Activated CD4-positive, alpha-beta T cell treated with anti-CD3 and anti-CD28 coated beads, Interleukin-2, amount 10 ng/mL, durations not matched to agents 7 days and 5 days (primary cell): ENCODE measurements around the gene INO80E. TPM values are rescaled to one million over a fixed set of nuclear protein-coding genes. Genes with fewer than 3 reads are reported as not detected.
"Not testable (repeated sequence)": the region's sequence is repeated elsewhere in the genome, so short reads cannot be mapped to it uniquely, and the experiment has no call there.

Experiments
- CTCF ChIA-PET: fragments of 350-600 bp; sonication (Branson Sonifier 250); formaldehyde crosslinking; loops from one replicate; lab custom pipeline; 2021; ENCODE audit warnings: antibody characterized with exemption; lab: Charles Lee
- POLR2A ChIA-PET: fragments of 350-600 bp; sonication (Branson Sonifier 250); formaldehyde crosslinking; loops from one replicate; lab custom pipeline; 2021; ENCODE audit warnings: antibody characterized with exemption; lab: Charles Lee
- DNase-seq: peaks from one replicate; pipeline ENCODE4 v3.0.0-alpha.2; 2020
- H3K27ac Mint-ChIP-seq: one replicate; pipeline ENCODE4 v1.8.0; 2021; ENCODE audit warnings: mild to moderate bottlenecking, moderate library complexity, mixed read lengths
- H3K27me3 Mint-ChIP-seq: one replicate; pipeline ENCODE4 v1.8.0; 2021; ENCODE audit warnings: mixed read lengths
- H3K36me3 Mint-ChIP-seq: one replicate; pipeline ENCODE4 v1.8.0; 2021; ENCODE audit warnings: low read depth, mixed read lengths
- H3K4me1 Mint-ChIP-seq: one replicate; pipeline ENCODE4 v1.8.0; 2021; ENCODE audit warnings: mixed read lengths
- H3K4me3 Mint-ChIP-seq: one replicate; pipeline ENCODE4 v1.8.0; 2021; ENCODE audit warnings: mild to moderate bottlenecking, moderate library complexity, mixed read lengths
- H3K9me3 Mint-ChIP-seq: one replicate; pipeline ENCODE4 v1.8.0; 2021; ENCODE audit warnings: mixed read lengths
- total RNA-seq, 2 experiments: library from RNA; stranded (reverse); gene quantifications; one replicate each; pipeline ENCODE4 v1.2.3, GENCODE V29; 2021

Gene INO80E
- total RNA-seq, 2 experiments from 2014 or later = 113 to 134 TPM

DNA sequence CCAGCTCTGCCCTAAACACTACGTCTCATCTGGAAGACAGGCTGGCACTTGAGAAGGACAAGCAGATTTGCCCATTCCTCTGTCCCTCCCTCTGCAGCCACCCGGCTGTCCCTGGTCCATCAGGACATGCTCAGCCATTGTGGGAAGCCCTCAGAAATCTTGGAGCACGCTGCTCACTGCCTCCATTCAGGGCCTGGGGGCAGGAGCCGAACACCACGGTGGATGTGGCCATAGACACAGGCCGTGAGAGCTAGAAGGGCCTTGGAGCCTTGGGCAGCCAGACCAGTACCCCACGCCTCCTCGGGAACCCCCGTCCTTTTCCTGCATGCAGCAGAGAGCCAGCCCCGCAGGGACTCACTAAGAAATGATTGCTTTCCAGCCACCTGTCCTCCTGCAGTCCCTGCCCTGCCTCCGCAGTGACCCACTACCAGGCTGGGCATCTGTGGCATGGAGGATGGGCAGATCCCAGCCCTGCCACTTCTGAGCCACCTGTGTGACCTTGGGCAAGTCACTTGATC lies 11.4 kb downstream of the INO80E start:
- Mint-ChIP-seq H3K36me3 (peaks cover 3% of the 10 kb centered on the region), H3K4me3 (no peak overlapping the region), H3K27me3 (peaks cover 20% of the 10 kb centered on the region), H3K9me3 (no peaks in the 10 kb centered on the region), H3K4me1 (peaks cover 6% of the 10 kb centered on the region), H3K27ac (no peak overlapping the region)
- CTCF ChIA-PET = interaction anchor here (0.7 to 1.4 kb wide), 3 partner anchors 11 to 223 kb away, joined by 3 read pairs; no protein-coding TSS in a partner anchor
- no peak for DNase-seq
- POLR2A ChIA-PET = no interaction called here

DNA sequence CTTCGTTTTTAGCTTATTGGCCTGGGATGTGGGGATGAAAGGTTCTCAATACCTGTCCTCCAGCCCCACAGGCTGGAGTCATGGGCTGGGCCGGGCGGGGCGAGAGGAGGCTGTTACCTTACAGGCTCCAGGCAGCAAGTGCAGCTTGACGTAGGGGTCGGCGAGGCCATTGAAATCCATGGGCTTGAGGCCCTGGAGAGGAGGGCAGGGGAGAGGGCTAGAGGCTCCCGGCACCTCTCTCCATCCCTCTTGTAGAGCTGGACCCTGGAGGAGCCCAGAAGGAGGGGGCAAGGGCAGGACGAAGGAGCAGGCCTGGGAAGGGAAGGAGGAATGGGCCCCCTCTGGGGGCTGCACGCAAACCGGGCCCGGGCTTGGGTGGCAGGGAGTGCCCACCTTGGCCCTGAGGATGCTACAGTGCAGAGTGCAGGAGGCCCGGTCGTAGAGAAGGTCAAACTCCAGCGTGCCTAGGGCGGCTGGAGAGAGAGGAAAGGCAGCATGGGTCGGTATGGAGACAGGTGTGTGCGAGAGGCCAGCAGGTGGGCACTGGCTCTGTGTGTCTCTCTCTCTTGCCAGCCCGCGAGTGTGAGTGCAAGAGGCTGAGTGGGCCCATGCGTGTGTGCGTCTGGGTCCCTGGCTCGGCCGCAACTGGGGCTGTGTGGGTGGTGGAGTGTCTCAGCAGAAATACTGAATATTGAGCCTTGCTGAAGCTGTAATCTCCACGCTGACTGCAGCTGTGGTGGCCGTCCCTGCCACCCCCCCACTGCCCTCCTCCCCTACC lies 13.2 kb downstream of the INO80E start:
- H3K9me3 Mint-ChIP-seq = no peaks in the 10 kb centered on the region
- H3K27me3 Mint-ChIP-seq = peaks cover 26% of the 10 kb centered on the region
- H3K4me1 Mint-ChIP-seq = peaks cover 6% of the 10 kb centered on the region
- H3K27ac Mint-ChIP-seq = no peak overlapping the region
- no peak overlapping the region for H3K4me3 Mint-ChIP-seq
- ChIA-PET CTCF (interaction anchor here (1.0 kb wide), 1 partner anchor 219 kb away, joined by 3 read pairs; no protein-coding TSS in a partner anchor), POLR2A (interaction anchor here (0.6 kb wide), 1 partner anchor 121 kb away, joined by 5 read pairs; no protein-coding TSS in a partner anchor)
- no peaks in the 10 kb centered on the region for H3K36me3 Mint-ChIP-seq
- no peak for DNase-seq

DNA sequence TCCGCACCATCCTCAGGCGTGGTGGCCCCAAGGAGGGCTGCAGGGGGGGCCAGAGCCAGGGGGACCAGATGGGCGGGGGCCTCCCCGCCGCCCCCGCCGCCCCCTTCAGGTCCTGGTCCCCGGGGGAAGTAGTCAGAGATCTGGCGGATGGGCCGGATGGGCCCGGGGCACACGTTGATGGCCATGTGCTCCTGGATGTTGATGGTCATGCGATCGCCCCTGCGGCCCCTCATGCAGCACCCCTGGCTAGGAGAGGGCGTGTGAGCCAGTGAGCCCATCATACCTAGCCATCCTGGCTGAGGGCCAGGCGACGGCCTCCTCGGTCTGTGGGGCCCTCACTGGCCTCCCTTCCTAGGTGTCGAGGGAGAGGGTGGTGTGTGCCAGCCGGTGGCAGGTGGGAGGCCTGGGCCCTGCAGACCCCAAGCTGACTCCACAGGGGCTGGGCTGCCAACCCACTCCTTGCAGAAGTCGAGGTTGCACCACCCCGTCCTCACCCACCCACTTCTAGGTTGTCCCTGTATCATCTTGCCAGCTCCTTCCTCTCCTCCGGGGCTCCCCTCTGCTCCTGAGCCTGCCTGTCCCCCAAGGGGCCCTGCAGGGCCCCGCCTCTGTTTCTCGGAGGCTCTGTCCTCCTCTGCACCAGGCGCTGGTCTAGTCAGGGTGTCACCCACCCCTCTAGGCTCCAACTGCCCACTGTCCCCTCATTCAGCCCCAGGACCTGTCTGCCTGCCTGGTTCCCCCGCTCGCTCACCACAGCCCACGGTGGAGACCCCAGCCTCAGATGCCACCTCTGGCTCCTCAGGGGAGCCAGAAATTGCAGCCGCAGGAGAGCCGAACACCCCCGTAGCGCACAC lies 14.2 kb downstream of the INO80E start:
- Mint-ChIP-seq H3K4me1 (peaks cover 6% of the 10 kb centered on the region), H3K36me3 (no peaks in the 10 kb centered on the region), H3K27ac (no peak overlapping the region), H3K4me3 (peak overlapping the region; percentile 67), H3K9me3 (no peaks in the 10 kb centered on the region), H3K27me3 (peaks cover 26% of the 10 kb centered on the region)
- no peak for DNase-seq
- POLR2A ChIA-PET = interaction anchor here (0.6 kb wide), 1 partner anchor 122 kb away, joined by 5 read pairs; no protein-coding TSS in a partner anchor
- CTCF ChIA-PET = no interaction called here

DNA sequence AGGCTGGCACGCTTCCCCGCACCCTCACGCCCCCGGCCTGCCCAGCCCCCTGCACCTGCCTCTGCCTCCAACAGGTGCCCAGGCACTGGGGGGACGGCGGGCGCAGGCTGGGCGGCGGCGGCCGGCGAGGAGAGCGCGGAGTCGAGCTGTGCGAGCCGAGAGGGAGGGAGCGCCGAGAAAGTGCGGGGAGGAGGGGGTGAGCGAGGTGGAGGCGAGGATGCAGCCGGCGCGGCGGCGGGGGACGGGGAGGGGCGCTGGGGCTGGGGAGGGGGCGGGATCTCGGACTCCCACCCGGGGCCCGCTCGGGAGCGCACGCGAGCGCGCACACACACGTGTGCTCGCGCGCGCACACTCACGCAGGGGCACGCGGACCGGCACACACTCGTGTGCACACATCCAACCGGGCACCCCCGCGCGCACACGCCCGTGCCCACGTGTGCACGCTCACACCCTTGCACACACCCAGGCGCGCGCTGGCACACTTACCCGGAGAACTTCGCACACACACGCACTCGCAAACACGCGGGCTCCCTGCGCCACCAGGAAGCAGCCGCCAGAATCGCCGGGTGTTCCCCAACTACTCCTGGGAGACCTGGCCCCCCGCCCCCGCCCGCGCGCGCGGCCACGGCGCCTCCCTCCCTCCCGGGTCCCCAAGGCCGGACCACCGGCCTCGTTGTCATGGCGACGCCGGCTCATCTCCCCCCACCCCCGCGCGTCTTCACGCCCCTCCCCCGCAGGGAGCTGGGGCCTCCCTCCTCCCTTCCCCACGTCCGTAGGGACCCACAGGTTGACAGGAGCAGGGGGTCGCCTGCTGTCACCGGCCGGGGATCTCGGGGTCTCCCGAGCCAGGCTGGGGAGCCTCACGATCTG lies 15.0 kb downstream of the INO80E start, which contains the start of gene DOC2A:
Gene DOC2A (minus strand): TSS at position 184 of the 870 bp plus-strand sequence. CDS start 805 bp downstream, outside the sequence.
- Mint-ChIP-seq H3K27me3 (peaks cover 26% of the 10 kb centered on the region), H3K9me3 (no peaks in the 10 kb centered on the region), H3K27ac (no peak within 1 kb of the TSS), H3K36me3 (no peaks in the 10 kb centered on the region), H3K4me1 (peaks cover 6% of the 10 kb centered on the region), H3K4me3 (peak within 1 kb of the TSS; percentile 73)
- CTCF ChIA-PET = interaction anchor here (0.6 kb wide), 1 partner anchor 187 kb away, joined by 4 read pairs; no protein-coding TSS in a partner anchor
- peak; percentile 47 for DNase-seq
- POLR2A ChIA-PET = no interaction called here

DNA sequence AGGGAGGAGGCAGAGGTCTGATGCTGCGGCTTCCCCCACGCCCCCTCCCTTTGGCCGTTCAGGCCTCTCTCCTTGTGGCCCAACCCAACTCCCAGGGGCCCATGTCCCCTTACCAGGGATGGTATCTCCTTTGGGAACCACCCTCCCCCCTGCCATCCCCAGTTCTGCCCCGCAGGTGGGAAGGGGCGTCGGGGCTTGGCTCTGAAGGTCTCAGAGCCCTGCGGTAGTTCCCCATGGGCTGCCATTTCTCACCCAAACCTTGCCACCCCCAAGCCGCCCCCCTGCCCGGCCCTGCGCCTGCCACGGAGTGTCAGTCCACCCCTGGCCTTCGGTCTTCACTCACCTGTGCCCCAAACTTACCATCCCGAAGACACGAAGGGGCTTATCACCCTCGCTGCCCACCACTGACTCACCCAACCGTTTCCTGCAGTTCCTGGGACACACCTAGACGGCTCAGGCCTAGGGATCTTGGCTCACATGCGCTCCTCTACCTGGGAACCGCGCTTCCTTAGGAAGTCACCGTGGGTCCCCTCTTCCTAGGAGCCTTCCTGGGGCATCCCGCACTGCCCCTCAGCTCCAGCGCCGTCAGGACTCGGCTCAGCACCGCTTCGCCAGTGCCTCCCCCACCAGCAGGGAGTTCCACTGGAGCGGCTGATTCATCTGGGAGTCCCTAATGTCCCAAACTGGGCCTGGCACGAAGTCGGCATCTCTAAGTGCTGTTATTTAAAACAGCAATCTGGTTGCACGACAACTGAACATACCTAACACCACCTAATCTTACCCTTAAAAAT lies 15.9 kb downstream of the INO80E start:
- no peak overlapping the region for H3K27ac Mint-ChIP-seq

DNA sequence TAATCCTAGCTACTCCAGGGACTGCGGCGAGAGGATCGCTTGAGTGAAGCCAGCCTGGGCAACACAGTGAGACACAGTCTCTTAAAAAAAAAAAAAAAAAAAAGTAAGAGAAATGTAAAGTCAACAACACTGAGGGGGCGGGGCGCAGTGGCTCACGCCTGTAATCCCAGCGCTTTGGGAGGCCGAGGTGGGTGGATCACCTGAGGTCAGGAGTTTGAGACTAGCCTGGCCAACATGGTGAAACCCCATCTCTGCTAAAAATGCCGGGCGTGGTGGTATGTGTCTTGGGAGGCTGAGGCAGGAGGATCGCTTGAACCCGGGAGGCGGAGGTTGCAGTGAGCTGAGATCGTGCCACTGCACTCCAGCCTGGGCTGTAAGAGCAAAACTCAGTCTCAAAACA lies 16.6 kb downstream of the INO80E start:
- H3K9me3 Mint-ChIP-seq = not testable (repeated sequence)

More for the DNA sequence above, 15.9 kb downstream of the INO80E start:
- Mint-ChIP-seq H3K27me3 (peaks cover 26% of the 10 kb centered on the region), H3K9me3 (no peaks in the 10 kb centered on the region), H3K4me1 (peaks cover 6% of the 10 kb centered on the region), H3K4me3 (peak overlapping the region; percentile 73), H3K36me3 (no peaks in the 10 kb centered on the region)
- no peak for DNase-seq
- ChIA-PET CTCF (no interaction called here), POLR2A (no interaction called here)

DNA sequence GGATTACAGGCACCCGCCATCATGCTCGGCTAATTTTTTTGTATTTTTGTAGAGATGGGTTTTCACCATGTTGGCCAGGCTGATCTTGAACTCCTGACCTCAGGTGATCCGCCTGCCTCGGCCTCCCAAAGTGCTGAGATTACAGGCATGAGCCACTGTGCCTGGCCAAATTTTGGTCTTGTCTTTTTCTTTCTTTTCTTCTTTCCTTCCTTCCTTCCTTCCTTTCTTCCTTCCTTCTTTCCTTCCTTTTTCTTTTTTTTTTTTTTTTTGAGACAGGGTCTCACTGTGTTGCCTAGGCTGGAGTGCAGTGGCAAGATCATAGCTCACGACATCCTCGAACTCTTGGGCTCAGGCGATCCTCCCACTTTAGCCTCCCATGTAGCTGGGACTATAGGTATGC lies 19.4 kb downstream of the INO80E start:
- POLR2A ChIA-PET, H3K4me1 Mint-ChIP-seq, H3K27ac Mint-ChIP-seq, H3K4me3 Mint-ChIP-seq, DNase-seq, H3K36me3 Mint-ChIP-seq, H3K9me3 Mint-ChIP-seq: not testable (repeated sequence)
- CTCF ChIA-PET = interaction anchor here (1.0 to 1.1 kb wide), 3 partner anchors 17 to 167 kb away, joined by 3 to 4 read pairs (median 3); partner anchors contain the start of gene INO80E
- H3K27me3 Mint-ChIP-seq = peaks cover 22% of the 10 kb centered on the region

More for the DNA sequence above, 16.6 kb downstream of the INO80E start:
- POLR2A ChIA-PET, H3K4me1 Mint-ChIP-seq, H3K4me3 Mint-ChIP-seq, DNase-seq, H3K36me3 Mint-ChIP-seq, H3K27ac Mint-ChIP-seq: not testable (repeated sequence)
- CTCF ChIA-PET = interaction anchor here (1.0 kb wide), 1 partner anchor 19 kb away, joined by 3 read pairs; the partner anchor contains the start of gene TLCD3B
- peaks cover 29% of the 10 kb centered on the region for H3K27me3 Mint-ChIP-seq

DNA sequence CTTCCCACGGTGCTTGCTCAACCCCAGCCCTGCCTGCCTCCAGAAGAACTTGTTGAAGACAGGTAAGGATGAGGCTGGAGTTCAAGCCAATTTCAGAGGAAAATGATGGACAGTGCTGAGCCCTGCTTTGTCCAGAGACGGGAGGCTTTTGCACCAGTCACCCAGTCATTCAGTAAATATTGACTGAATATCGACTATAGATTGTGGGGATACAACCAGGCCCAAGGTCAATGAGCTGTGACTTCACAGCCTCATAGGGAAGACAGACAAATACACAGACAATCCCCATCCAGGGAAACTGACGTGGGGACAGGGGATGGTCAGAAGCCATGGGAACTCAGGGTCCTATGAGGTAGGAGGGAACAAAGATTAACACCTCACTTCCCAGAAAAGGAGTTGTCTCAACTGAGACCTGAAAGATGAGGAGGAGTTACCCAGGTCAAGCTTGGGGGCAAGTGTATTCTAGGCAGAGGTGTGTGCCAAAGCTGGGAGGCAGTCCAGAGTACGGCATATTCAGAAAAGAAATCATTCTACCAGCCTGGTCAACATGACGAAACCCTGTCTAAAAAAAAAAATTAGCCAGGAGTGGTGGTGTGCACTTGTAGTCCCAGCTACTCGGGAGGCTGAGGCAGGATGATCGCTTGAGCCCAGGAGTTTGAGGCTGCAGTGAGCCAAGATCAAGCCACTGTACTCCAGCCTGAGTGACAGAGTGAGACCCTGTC lies 20.7 kb downstream of the INO80E start:
- DNase-seq = no peak
- ChIA-PET POLR2A (no interaction called here), CTCF (interaction anchor here (0.6 to 1.8 kb wide), 3 partner anchors 11 to 226 kb away, joined by 3 to 8 read pairs (median 3); partner anchors contain the start of gene KIF22)
- Mint-ChIP-seq H3K9me3 (no peaks in the 10 kb centered on the region), H3K27ac (no peak overlapping the region), H3K27me3 (peaks cover 27% of the 10 kb centered on the region), H3K36me3 (no peaks in the 10 kb centered on the region), H3K4me1 (peaks cover 13% of the 10 kb centered on the region), H3K4me3 (no peak overlapping the region)

DNA sequence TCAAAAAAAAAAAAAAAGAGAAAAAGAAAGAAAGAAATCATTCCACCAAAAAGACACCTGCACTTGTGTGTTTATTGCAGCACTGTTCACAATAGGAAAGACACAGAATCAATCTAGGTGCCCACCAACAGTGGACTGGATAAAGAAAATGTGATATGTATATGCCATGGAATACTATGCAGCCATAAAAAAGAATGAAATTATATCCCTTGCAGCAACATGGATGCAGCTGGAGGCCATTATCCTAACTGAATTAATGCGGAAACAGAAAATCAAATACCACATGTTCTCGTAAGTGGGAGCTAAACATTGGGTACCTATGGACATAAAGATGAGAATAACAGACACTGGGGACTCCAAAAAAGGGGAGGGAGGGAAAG lies 21.2 kb downstream of the INO80E start:
- Mint-ChIP-seq H3K27ac (no peak overlapping the region), H3K36me3 (no peaks in the 10 kb centered on the region), H3K9me3 (no peaks in the 10 kb centered on the region), H3K4me3 (no peak overlapping the region), H3K4me1 (peaks cover 9% of the 10 kb centered on the region), H3K27me3 (peaks cover 22% of the 10 kb centered on the region)
- CTCF ChIA-PET = interaction anchor here (0.6 to 1.8 kb wide), 3 partner anchors 11 to 227 kb away, joined by 3 to 8 read pairs (median 3); partner anchors contain the start of gene KIF22
- no peak for DNase-seq
- POLR2A ChIA-PET = no interaction called here

DNA sequence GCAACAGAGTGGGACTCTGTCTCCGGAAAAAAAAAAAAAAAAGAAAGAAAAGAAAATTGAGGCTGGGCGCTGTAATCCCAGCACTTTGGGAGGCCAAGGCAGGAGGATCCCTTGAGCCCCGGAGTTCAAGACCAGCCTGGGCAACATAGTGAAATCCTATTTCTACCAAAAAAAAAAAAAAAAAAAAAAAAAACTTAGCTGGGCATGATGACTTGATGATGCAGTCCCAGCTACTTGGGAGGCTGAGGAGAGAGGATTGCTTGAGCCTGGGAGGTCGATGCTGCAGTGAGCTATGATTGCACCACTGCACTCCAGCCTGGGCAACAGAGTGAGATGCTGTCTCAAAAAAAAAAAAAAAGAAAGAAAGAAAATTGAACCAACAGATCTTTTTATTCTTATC lies 21.9 kb downstream of the INO80E start:
- POLR2A ChIA-PET, H3K27ac Mint-ChIP-seq, DNase-seq, H3K9me3 Mint-ChIP-seq, H3K36me3 Mint-ChIP-seq, H3K4me1 Mint-ChIP-seq, H3K4me3 Mint-ChIP-seq: not testable (repeated sequence)
- peaks cover 18% of the 10 kb centered on the region for H3K27me3 Mint-ChIP-seq
- CTCF ChIA-PET = interaction anchor here (0.6 to 1.8 kb wide), 4 partner anchors 11 to 216 kb away, joined by 3 to 8 read pairs (median 4); no protein-coding TSS in a partner anchor
